Left renal cortex interstitium (tissue), 4 donors: ENCODE measurements around the gene SOAT1. TPM values are rescaled to one million over a fixed set of nuclear protein-coding genes. Genes with fewer than 3 reads are reported as not detected.
A peak's percentile ranks its signal among the peaks of the same experiment; 100 is the strongest.
"Not testable (repeated sequence)": the region's sequence is repeated elsewhere in the genome, so short reads cannot be mapped to it uniquely, and the experiment has no call there.

Experiments
- DNase-seq, 4 donors: peaks; one replicate each; pipeline ENCODE4 v3.0.0-alpha.2; 2013; ENCODE audit warnings: low read depth in 4 of 4, low spot score in 2 of 4, missing footprints in 1 of 4
- polyA plus RNA-seq, 4 donors: library from polyadenylated mRNA; unstranded; fragments of 120-200 nt; gene quantifications; one replicate each; pipeline ENCODE4 v1.2.1, GENCODE V29; 2013; ENCODE audit not compliant: insufficient read length in 4 of 4

The SOAT1 gene
- 10 to 100 TPM; 30.4 to 33.6 (median 31.4) TPM for polyA plus RNA-seq

GRCh38 chr1:179293340-179294327, at the start of gene SOAT1:
TSS of gene SOAT1 (plus strand) at chr1:179293797. CDS start at chr1:179302685, 8,888 bp downstream.
- DNase-seq: peak; percentile 84 to 89 (median 84)

DNA sequence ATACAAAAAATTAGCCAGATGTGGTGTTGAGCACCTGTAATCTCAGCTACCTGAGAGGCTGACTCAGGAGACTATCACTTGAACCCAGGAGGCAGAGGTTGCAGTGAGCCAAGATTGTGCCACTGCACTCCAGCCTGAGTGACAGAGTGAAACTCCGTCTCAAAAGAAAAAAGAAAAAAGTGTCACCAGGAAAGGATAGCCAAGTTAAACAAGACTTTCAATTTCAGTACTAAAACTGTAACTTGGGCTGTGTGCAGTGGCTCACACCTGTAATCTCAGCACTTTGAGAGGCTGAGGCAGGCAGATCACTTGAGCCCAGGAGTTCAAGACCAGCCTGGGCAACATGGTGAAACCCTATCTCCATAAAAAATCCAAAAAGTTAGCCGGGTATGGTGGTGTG, 48.2 kb upstream of the SOAT1 start:
- not testable (repeated sequence) for DNase-seq

- DNase-seq: no peak
Measured at GRCh38 chr1:179247923-179248322, 45.7 kb upstream of the SOAT1 start.

DNA sequence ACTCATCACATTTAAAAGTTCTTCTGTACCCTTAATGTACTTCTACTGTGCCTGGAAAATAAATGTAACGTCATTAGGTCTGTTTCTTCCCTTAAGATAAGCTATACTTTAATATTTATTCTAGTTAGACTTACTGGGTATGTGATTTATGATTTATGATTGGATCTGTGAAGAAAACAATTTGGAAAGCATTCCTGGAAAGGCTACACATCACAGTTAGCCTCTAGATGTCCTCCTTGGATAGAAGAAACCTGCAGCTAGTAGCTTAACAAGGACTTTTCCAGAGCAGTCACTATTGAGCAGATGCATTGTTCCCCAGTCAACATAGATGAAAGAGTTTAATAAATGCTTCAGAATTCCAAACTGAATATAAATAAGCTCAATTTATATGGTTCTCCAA, 41.9 kb upstream of the SOAT1 start:
- DNase-seq: no peak

- no peak for DNase-seq
Measured at GRCh38 chr1:179252606-179253005, 41.0 kb upstream of the SOAT1 start.

GRCh38 chr1:179253286-179253972, 40.2 kb upstream of the SOAT1 start:
- DNase-seq: no peak

DNA sequence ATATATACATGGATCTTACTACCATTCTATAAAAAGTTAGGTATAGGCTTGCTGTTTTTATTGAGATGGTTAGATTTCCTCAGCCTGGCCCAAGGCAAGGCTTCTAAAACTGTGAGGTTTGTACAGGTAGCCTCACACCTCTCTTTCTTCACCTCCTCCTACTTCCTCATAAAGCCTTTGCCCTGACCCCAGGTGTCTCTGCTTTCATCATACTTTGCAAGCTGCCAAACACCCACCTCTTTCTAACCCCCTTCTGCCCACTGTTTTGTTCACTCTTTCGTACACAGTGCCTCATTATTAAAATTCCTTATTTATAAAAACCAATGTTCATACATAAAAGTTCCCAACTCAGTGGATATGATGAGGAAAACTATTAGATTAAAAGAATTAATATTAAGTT, 31.4 kb upstream of the SOAT1 start:
- no peak for DNase-seq

DNA sequence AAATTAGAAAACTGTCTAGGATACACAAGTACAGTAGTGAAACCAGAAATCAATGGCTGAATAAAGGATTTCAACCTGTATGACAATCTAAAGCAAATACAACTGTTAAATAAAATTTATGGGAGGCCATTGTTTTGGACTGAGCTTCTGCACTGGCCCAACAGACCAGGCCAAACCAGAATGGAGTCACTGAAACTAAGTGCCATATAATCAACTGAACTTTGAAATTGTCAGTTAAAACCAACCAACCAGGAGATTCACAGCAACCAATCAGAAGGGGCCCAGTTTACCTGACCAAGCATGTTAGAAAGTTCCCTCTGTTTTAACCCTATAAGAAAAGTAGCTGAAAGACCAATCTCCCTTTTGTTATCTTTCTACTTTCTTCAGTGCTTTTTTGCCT, 30.5 kb upstream of the SOAT1 start:
- DNase-seq: no peak

GRCh38 chr1:179264507-179264906, 29.1 kb upstream of the SOAT1 start:
- no peak for DNase-seq

DNA sequence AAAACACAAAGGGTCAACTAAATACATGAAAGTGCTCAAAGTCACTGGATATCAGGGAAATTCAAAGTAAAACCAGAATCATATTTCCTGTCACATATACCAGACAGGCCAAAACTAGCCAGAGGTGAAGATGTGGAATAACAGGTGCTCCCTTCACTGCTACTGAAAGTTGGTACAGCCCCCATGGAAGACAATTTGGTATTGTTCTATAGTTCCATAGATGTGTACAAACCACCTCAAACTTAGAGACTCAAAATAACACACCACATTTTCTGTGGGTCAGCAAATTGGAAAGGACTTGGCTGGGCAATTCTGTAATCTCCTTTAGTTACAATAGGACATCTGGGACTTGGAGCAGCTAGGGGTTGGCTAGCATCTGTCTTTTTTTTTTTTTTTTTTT, 24.5 kb upstream of the SOAT1 start:
- no peak for DNase-seq

DNA sequence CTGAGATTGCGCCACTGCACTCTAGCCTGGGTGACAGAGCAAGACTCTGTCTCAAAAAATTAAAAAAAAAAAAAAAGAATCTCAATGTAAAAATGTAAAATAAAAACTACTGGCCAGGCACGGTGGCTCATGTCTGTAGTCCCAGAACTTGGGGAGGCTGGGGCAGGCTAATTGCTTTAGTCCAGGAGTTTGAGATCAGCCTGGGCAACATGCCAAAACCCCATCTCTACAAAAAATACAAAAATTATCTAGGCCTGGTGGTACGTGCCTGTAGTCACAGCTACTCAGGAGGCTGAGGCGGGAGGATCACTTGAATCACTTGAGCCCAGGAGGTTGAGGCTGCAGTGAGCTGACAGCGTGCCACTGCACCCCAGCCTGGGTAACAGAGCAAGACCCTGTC, 19.2 kb upstream of the SOAT1 start:
- not testable (repeated sequence) for DNase-seq

DNA sequence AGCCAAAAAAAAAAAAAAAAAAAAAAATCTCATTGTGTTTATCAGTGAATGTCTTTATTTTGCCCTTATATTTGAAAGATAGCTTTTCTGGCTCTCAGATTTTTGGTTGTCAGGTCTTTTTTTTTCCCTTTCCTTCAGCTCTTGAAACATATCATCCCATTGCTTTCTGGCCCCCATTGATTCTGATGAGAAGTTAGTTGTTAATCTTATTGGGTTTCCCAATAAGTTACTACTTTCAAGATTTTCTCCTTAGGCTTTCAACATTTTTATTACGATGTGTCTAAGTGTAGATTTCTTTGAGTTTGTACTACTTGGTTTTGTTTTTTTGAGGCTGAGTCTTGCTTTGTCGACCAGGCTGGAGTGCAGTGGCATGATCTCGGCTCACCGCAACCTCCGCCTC, 14.7 kb upstream of the SOAT1 start:
- DNase-seq: no peak

DNA sequence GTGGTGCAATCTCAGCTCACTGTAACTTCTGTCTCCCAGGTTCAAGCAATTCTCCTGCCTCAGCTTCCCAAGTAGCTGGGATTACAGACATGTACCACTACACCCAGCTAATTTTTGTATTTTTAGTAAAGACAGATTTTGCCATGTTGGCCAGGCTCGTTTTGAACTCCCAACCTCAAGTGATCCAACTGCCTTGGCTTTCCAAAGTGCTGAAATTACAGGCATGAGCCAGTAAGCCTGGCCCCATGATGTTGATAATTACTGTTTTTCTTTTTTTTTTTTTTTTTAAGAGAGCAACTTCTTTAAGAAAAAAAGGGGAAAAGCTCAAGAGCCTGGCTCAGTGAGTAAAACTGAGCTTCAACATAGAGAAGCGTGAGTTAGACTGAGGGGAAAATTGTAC, 9.6 kb upstream of the SOAT1 start:
- no peak for DNase-seq

DNA sequence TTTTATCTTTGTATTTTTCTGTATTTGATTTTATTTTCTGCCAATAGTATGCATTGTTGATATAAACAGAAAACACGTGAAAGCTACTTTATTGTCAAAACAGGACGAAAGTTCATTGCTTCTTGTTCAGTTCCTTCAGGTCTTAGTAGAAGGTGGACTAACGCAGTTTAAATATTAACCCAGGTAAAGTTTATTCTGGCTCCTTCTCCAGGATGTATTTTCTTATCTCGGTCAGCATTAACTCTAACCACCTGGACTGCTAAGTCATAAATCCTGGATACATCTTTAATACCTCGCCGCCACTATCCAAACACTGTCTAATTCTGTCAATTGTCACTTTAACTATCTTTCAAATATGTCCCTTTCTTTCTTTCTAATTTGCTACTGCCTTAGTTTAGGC, 5.7 kb upstream of the SOAT1 start:
- no peak for DNase-seq

DNA sequence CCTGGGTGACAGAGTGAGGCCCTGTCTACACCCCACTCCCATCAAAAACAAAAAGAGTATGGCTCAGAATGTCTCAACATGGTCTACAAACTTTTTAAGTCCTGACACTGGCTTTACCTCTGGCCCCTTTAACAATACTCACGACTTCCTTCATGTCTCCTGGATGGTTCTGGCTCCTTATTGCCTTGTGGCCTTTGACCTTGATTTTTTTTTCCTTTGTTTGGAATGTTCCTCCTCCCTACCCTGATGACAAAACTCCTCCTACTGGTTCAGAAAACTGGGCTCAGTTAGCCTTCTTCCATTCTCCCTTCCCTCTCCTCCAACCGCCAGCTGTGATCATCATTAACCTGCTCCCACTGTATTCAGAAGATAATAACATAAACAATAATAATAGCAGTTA, 4.6 kb upstream of the SOAT1 start:
- no peak for DNase-seq

DNA sequence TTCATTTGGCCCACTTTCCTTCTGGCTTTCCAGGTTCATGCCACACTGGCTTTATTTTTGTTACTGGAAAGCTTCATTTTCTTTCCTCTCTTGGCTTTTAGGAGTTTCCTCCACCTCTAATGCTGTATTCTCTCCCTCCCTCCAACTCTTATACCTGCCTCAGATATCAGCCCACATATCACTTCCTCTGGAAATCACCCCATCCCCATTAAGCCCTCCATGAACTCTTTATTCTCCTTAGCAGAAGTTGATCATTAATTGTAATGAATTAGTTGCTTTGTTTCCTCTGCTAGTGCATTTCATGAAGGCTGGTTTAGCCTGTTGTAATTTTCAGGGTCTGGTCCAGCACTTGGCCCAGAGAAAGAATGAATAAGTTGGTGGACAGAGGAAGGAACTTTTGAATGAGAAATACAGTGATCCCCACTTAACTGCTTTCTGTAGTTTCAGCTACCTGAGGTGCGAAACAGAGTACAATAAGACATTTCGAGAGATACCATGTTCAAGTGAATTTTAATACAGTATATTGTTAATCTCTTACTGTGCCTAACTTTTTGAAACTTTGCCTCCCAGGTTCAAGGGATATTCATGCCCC, 1.7 kb downstream of the SOAT1 start:
- DNase-seq: no peak

DNA sequence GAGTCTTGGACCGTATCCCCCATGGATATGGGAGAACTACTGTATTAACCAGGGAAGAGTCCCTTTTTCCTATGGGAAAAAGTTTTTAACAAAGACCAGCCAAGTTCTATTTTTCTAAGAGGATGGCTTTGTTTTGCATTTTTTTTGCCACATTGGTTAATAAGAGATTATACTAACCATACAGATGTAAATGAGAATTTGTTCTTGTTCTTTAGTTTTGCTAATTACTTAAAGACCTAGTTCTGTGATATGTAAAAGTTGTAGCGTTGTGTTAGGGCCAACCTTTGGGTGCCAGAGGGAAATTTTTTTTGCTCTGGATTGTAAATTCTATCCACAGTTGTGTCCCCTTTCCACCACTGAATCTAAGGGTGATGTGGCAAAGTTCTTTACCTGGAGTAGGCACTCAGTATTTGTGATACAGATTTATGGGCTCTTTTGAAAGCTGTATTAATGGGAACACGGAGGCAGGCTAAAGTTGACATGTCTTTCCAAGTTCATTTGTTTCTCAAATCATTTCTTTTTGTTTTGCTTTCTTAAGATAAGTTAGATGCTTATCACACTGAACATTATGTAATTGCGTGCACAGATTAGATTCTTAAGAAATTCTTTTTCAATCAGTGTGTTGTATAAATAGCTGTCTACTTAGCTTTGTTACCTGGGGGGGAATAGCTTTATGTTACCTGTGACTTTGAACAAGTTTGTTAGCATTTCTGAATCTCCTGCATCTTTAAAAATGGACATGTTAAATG, 2.9 kb downstream of the SOAT1 start:
- no peak for DNase-seq

DNA sequence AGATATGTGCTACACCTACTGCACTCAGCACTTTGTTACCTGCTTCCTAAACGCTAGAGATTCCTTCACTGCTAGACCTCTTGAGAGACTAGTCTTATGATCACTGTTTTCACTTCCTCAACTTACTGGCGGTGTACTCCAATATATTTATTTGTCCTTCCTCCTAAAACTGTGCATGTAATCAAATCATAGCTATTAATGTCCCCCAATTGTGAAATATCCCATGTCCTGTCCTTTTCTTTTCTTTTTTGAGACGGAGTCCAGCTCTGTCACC, 3.4 kb downstream of the SOAT1 start:
- no peak for DNase-seq

DNA sequence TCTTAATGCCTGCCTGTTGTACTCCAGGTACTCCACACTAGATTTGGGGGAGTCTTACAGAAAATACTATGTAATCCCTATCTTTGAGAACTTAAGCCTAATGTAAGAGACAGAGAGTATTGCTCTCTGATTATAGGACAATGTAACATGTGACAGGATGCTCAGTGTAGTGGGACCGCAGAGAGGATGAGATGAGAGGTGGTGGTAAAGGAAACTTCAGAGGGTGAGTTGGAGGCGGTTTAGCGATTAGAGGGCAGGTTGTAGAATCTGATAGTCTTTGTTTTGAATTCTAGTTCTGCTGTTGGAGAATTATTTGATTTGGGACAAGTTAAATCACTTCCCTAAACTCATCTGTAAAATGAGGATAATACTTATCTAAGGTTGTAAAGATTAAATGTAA, 5.4 kb downstream of the SOAT1 start:
- DNase-seq: no peak

GRCh38 chr1:179300112-179300511, 6.5 kb downstream of the SOAT1 start:
- DNase-seq: no peak

GRCh38 chr1:179302070-179302469, 8.5 kb downstream of the SOAT1 start:
- DNase-seq: no peak
